HepG2 (cell line): Measurements from ENCODE around the gene GRIK4. TPM values are rescaled to one million over a fixed set of nuclear protein-coding genes. Genes with fewer than 3 reads are reported as not detected.

Source experiments
- ATAC-seq: fragments of 200-7000 bp; cut with Tn5 transposase; 3 replicates; pipeline ENCODE4 v1.9.1; 2020; ENCODE audit warnings: mild to moderate bottlenecking, moderate library complexity
- BruUV-seq: library from RNA; stranded (reverse); fragments of 400-500 nt; replicated peaks from 2 replicates; lab custom pipeline; 2021; lab: Mats Ljungman, UMichigan
- CTCF ChIA-PET: fragments of 300-600 bp; formaldehyde crosslinking; extraction: SDS; loops from one replicate; lab custom pipeline; 2021; ENCODE audit warnings: low total read pairs, inconsistent platforms, low intra/inter-chr PET ratio; lab: Yijun Ruan, JAX
- POLR2A ChIA-PET: fragments of 350-600 bp; sonication (Branson Sonifier 250); formaldehyde crosslinking; loops from one replicate; lab custom pipeline; 2020; ENCODE audit warnings: antibody characterized with exemption, inconsistent platforms; lab: Yijun Ruan, JAX
- DNase-seq: peaks from one replicate; pipeline ENCODE4 v3.0.0-alpha.2; 2015; ENCODE audit warnings: low spot score
- FAIRE-seq: peaks from 3 replicates; lab custom pipeline; 2011; peaks lifted over from hg19 to GRCh38; lab: Jason Lieb, UNC
- H2AFZ ChIP-seq: one replicate; pipeline ENCODE4 v1.6.1; 2011; ENCODE audit warnings: low read length, inconsistent platforms
- H3K27ac ChIP-seq: fragments of 300-600 bp; 3 replicates; pipeline ENCODE4 v1.8.0; 2011; ENCODE audit warnings: mixed run types, mild to moderate bottlenecking, mixed read lengths, low read length, inconsistent platforms; ENCODE audit not compliant: insufficient read depth; ENCODE audit errors: extremely low read length
- H3K27me3 ChIP-seq, 2 experiments: fragments of 200-600 bp in 1 of 2; 2 replicates in 1 of 2; 3 replicates in 1 of 2; pipeline versions ENCODE4 v1.6.0 to v1.8.0; 2011; ENCODE audit warnings: low read length in 2 of 2, mild to moderate bottlenecking in 2 of 2, moderate library complexity in 2 of 2, inconsistent platforms in 1 of 2; ENCODE audit not compliant: insufficient read depth in 2 of 2, control insufficient read depth in 1 of 2
- H3K36me3 ChIP-seq, 2 experiments: fragments of 200-600 bp in 1 of 2; replicated peaks in 1 of 2; 2 replicates in 1 of 2; 3 replicates in 1 of 2; pipeline versions ENCODE4 v1.5.1 to v1.8.0; 2011; ENCODE audit warnings: low read length in 2 of 2, inconsistent platforms in 1 of 2; ENCODE audit not compliant: insufficient read depth in 2 of 2, control insufficient read depth in 1 of 2
- H3K4me1 ChIP-seq: 2 replicates; pipeline ENCODE4 v1.5.1; 2012; ENCODE audit warnings: low read length, inconsistent platforms; ENCODE audit not compliant: insufficient read depth
- H3K4me2 ChIP-seq: 2 replicates; pipeline ENCODE4 v1.6.0; 2011; ENCODE audit warnings: low read depth, low read length, inconsistent platforms
- H3K4me3 ChIP-seq, 3 experiments: fragments of 200-600 bp in 1 of 3; sonication (generic), shearing (Covaris generic) in 1 of 3; replicated peaks in 1 of 3; 2 replicates each; pipeline ENCODE4 v1.5.1; 2011 to 2016; ENCODE audit warnings: low read length in 3 of 3, inconsistent platforms in 2 of 3, low read depth in 2 of 3, mild to moderate bottlenecking in 2 of 3, control low read depth in 1 of 3, mixed read lengths in 1 of 3; ENCODE audit not compliant: insufficient read depth in 1 of 3
- H3K79me2 ChIP-seq: one replicate; pipeline ENCODE4 v1.6.1; 2011; ENCODE audit warnings: low read length, inconsistent platforms; ENCODE audit not compliant: insufficient read depth
- H3K9ac ChIP-seq: 2 replicates; pipeline ENCODE4 v1.6.0; 2011; ENCODE audit warnings: mild to moderate bottlenecking, low read depth, low read length, inconsistent platforms; ENCODE audit not compliant: insufficient read depth
- H3K9me3 ChIP-seq: 2 replicates; pipeline ENCODE4 v1.5.1; 2012; ENCODE audit warnings: mild to moderate bottlenecking, low read length
- H4K20me1 ChIP-seq: 2 replicates; pipeline ENCODE4 v1.6.0; 2011; ENCODE audit warnings: inconsistent platforms, mild to moderate bottlenecking, low read length, moderate library complexity; ENCODE audit not compliant: insufficient read depth
- ATF5 ChIP-seq: sonication (generic); formaldehyde crosslinking; IDR thresholded peaks from 2 replicates; pipeline ENCODE4 v1.4.0; 2020; ENCODE audit warnings: mild to moderate bottlenecking, low read depth, missing genetic modification reagents
- HIVEP1 ChIP-seq: sonication (generic); formaldehyde crosslinking; IDR thresholded peaks from 2 replicates; pipeline ENCODE4 v1.4.0; 2020; ENCODE audit warnings: mild to moderate bottlenecking, missing genetic modification reagents
- KDM5A ChIP-seq: fragments of 200-600 bp; sonication (generic); IDR thresholded peaks from 2 replicates; pipeline ENCODE4 v1.7.0; 2018; ENCODE audit warnings: antibody characterized with exemption, mild to moderate bottlenecking, low read length, borderline replicate concordance
- MED1 ChIP-seq: sonication (generic); formaldehyde crosslinking; IDR thresholded peaks from 2 replicates; pipeline ENCODE4 v1.4.0; 2020; ENCODE audit warnings: missing genetic modification reagents
- NONO ChIP-seq, 2 experiments: fragments of 450-650 bp in 1 of 2; sonication (generic) in 1 of 2; formaldehyde crosslinking in 1 of 2; IDR thresholded peaks in 1 of 2; conservative IDR thresholded peaks in 1 of 2; 2 replicates each; pipeline versions ENCODE4 v1.6.1 to v1.8.0; 2017 to 2022; ENCODE audit warnings: mild to moderate bottlenecking in 1 of 2, missing genetic modification reagents in 1 of 2, moderate library complexity in 1 of 2
- ZNF639 ChIP-seq: conservative IDR thresholded peaks from 2 replicates; pipeline ENCODE4 v1.6.1; 2018; ENCODE audit warnings: missing genetic modification reagents
- WGBS: methylation state at CpG from one replicate; pipeline ENCODE4 v1.1.6; 2017; ENCODE audit warnings: low lambda C conversion rate; 5-methylcytosine and 5-hydroxymethylcytosine counted together
- in situ Hi-C: cut with HindIII; loops from 2 replicates; pipeline ENCODE4 v1.10.0; 2017; ENCODE audit warnings: low pct_unique_long_range_greater_than_20kb; ENCODE audit not compliant: extremely low pct_ligation_motif_present
- intact Hi-C: fragments of 100-400 bp; cut with micrococcal nuclease; formaldehyde crosslinking; loops from one replicate; pipeline ENCODE4 v1.10.0; 2022; ENCODE audit not compliant: unreplicated experiment
- polyA plus RNA-seq, 8 experiments: library from polyadenylated mRNA; depleted of rRNA in 3 of 8; stranded (reverse) in 7 of 8; unstranded in 1 of 8; fragments of >200 nt; fragmentation: Illumina TruSeq in 4 of 8; extraction: Trizol in 4 of 8; gene quantifications; 2 replicates each; pipeline versions ENCODE4 v1.2.1 to v1.2.3, GENCODE V29; 2011 to 2016; ENCODE audit warnings: low read depth in 4 of 8, missing spikeins in 1 of 8, mixed read lengths in 1 of 8; ENCODE audit not compliant: insufficient read depth in 1 of 8
- total RNA-seq, 5 experiments: library from RNA; depleted of rRNA; stranded (reverse); fragments of >200 nt; fragmentation: Illumina TruSeq; extraction: Trizol; gene quantifications; 2 replicates each; pipeline ENCODE4 v1.2.3, GENCODE V29; 2016; ENCODE audit warnings: low read depth in 1 of 5
- TF ChIP-seq, protein P1 (sequence below): sonication (generic); formaldehyde crosslinking; IDR thresholded peaks from 2 replicates; pipeline ENCODE4 v1.5.1; 2020; ENCODE audit warnings: missing genetic modification reagents, mild to moderate bottlenecking, borderline replicate concordance
- TF ChIP-seq, protein P2 (sequence below): IDR thresholded peaks from 2 replicates; pipeline ENCODE4 v1.6.1; 2016; ENCODE audit warnings: low read depth, missing genetic modification reagents, missing compliant biosample characterization
- TF ChIP-seq, protein P3 (sequence below): sonication (generic); formaldehyde crosslinking; IDR thresholded peaks from 2 replicates; pipeline ENCODE4 v1.8.0; 2022; ENCODE audit warnings: mild to moderate bottlenecking, missing genetic modification reagents, moderate library complexity

Gene GRIK4
- total and polyA plus RNA-seq, 2 of the 13 experiments (the other 11 are each of a cell fraction or from before 2014, with no cell fraction given): 0.04 to 0.07 TPM

- no peak for TF ChIP-seq MED1 (CRISPR knock-in tag)
- TF ChIP-seq ZNF639 (CRISPR knock-in tag): no peak
- TF ChIP-seq NONO (IDR thresholded peaks at IDR 0.05): no peak
- TF ChIP-seq NONO (CRISPR knock-in tag; conservative IDR thresholded peaks at IDR 0.05): no peak
- TF ChIP-seq, protein P1, sequence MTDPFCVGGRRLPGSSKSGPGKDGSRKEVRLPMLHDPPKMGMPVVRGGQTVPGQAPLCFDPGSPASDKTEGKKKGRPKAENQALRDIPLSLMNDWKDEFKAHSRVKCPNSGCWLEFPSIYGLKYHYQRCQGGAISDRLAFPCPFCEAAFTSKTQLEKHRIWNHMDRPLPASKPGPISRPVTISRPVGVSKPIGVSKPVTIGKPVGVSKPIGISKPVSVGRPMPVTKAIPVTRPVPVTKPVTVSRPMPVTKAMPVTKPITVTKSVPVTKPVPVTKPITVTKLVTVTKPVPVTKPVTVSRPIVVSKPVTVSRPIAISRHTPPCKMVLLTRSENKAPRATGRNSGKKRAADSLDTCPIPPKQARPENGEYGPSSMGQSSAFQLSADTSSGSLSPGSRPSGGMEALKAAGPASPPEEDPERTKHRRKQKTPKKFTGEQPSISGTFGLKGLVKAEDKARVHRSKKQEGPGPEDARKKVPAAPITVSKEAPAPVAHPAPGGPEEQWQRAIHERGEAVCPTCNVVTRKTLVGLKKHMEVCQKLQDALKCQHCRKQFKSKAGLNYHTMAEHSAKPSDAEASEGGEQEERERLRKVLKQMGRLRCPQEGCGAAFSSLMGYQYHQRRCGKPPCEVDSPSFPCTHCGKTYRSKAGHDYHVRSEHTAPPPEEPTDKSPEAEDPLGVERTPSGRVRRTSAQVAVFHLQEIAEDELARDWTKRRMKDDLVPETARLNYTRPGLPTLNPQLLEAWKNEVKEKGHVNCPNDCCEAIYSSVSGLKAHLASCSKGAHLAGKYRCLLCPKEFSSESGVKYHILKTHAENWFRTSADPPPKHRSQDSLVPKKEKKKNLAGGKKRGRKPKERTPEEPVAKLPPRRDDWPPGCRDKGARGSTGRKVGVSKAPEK (CRISPR knock-in tag): no peak
- TF ChIP-seq, protein P2, sequence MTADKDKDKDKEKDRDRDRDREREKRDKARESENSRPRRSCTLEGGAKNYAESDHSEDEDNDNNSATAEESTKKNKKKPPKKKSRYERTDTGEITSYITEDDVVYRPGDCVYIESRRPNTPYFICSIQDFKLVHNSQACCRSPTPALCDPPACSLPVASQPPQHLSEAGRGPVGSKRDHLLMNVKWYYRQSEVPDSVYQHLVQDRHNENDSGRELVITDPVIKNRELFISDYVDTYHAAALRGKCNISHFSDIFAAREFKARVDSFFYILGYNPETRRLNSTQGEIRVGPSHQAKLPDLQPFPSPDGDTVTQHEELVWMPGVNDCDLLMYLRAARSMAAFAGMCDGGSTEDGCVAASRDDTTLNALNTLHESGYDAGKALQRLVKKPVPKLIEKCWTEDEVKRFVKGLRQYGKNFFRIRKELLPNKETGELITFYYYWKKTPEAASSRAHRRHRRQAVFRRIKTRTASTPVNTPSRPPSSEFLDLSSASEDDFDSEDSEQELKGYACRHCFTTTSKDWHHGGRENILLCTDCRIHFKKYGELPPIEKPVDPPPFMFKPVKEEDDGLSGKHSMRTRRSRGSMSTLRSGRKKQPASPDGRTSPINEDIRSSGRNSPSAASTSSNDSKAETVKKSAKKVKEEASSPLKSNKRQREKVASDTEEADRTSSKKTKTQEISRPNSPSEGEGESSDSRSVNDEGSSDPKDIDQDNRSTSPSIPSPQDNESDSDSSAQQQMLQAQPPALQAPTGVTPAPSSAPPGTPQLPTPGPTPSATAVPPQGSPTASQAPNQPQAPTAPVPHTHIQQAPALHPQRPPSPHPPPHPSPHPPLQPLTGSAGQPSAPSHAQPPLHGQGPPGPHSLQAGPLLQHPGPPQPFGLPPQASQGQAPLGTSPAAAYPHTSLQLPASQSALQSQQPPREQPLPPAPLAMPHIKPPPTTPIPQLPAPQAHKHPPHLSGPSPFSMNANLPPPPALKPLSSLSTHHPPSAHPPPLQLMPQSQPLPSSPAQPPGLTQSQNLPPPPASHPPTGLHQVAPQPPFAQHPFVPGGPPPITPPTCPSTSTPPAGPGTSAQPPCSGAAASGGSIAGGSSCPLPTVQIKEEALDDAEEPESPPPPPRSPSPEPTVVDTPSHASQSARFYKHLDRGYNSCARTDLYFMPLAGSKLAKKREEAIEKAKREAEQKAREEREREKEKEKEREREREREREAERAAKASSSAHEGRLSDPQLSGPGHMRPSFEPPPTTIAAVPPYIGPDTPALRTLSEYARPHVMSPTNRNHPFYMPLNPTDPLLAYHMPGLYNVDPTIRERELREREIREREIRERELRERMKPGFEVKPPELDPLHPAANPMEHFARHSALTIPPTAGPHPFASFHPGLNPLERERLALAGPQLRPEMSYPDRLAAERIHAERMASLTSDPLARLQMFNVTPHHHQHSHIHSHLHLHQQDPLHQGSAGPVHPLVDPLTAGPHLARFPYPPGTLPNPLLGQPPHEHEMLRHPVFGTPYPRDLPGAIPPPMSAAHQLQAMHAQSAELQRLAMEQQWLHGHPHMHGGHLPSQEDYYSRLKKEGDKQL (CRISPR knock-in tag): no peak
- TF ChIP-seq KDM5A: no peak
- TF ChIP-seq, protein P3, sequence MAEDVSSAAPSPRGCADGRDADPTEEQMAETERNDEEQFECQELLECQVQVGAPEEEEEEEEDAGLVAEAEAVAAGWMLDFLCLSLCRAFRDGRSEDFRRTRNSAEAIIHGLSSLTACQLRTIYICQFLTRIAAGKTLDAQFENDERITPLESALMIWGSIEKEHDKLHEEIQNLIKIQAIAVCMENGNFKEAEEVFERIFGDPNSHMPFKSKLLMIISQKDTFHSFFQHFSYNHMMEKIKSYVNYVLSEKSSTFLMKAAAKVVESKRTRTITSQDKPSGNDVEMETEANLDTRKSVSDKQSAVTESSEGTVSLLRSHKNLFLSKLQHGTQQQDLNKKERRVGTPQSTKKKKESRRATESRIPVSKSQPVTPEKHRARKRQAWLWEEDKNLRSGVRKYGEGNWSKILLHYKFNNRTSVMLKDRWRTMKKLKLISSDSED: no peak
- TF ChIP-seq HIVEP1 (CRISPR knock-in tag): no peak
- no peak for TF ChIP-seq ATF5 (CRISPR knock-in tag)
- TF ChIP-seq, all 625 proteins: peak for 0
- 0 out of 5 replicates have a peak, but pooled peaks cover 0 to 5% of the 10 kb centered on the region in 2 experiments for H3K27me3 ChIP-seq
- intact Hi-C loops: no loop called here
- no peaks in the 10 kb centered on the region for H3K9me3 ChIP-seq
- in situ Hi-C loops: no loop called here
- POLR2A ChIA-PET: no interaction called here
- no peaks in the 10 kb centered on the region for H4K20me1 ChIP-seq
- H3K27ac ChIP-seq: no peak overlapping the region
- CTCF ChIA-PET: no interaction called here
- 62% methylated on average over 9 of the region's 9 CpGs for WGBS
- no peak overlapping the region for H2AFZ ChIP-seq
- no peak overlapping the region for H3K4me2 ChIP-seq
- H3K9ac ChIP-seq: no peak overlapping the region
- DNase-seq (no peak), ATAC-seq (no peak), FAIRE-seq (no peak)
- peaks cover 2% of the 10 kb centered on the region for H3K4me1 ChIP-seq
- BruUV-seq: no TSS peak
- no peaks in the 10 kb centered on the region for H3K36me3 ChIP-seq
- H3K4me3 ChIP-seq: no peak overlapping the region
- H3K79me2 ChIP-seq: no peaks in the 10 kb centered on the region
These were observed 192.0 kb downstream of the GRIK4 start for GRCh38 chr11:120703358-120704152.
